HG03558 (cell line): Measurements from ENCODE around the gene NKTR.

Experiments used
- ATAC-seq: cut with Tn5 transposase; IDR thresholded peaks from one replicate; pipeline ENCODE4 v1.9.1; 2021; ENCODE audit warnings: moderate number of reproducible peaks; ENCODE audit not compliant: unreplicated experiment; ENCODE audit errors: extremely low read depth

Gene NKTR

GRCh38 chr3:42647821-42648459 lies 47.5 kb downstream of the NKTR start:
- ATAC-seq, result no peak

- no peak for ATAC-seq
These were observed 48.5 kb downstream of the NKTR start for GRCh38 chr3:42649006-42649405.

GRCh38 chr3:42649783-42650182 lies 49.3 kb downstream of the NKTR start:
- ATAC-seq, result no peak

GRCh38 chr3:42651248-42652091 lies 51.0 kb downstream of the NKTR start:
- ATAC-seq, result no peak

- no peak for ATAC-seq
These were observed 51.7 kb downstream of the NKTR start for GRCh38 chr3:42652251-42652610.

- ATAC-seq, result no peak
These were observed 52.3 kb downstream of the NKTR start for GRCh38 chr3:42652611-42653302.

GRCh38 chr3:42653303-42653559 lies 52.7 kb downstream of the NKTR start:
- ATAC-seq, result no peak

- no peak for ATAC-seq
These were observed 53.3 kb downstream of the NKTR start, which contains the start of gene ZBTB47 for GRCh38 chr3:42653560-42654330. ZBTB47 (plus strand) TSS chr3:42653697; CDS start chr3:42658356, 4,659 bp downstream.

GRCh38 chr3:42654331-42655201 lies 54.1 kb downstream of the NKTR start:
- ATAC-seq, result no peak

GRCh38 chr3:42655331-42655888 lies 54.9 kb downstream of the NKTR start:
- ATAC-seq, result no peak

- no peak for ATAC-seq
These were observed 55.6 kb downstream of the NKTR start for GRCh38 chr3:42655980-42656679.

GRCh38 chr3:42656680-42657610 lies 56.5 kb downstream of the NKTR start:
- ATAC-seq, result no peak

- ATAC-seq, result no peak
These were observed 57.2 kb downstream of the NKTR start for GRCh38 chr3:42657675-42658074.

GRCh38 chr3:42658091-42658770 lies 57.7 kb downstream of the NKTR start:
- no peak for ATAC-seq

GRCh38 chr3:42658771-42659390 lies 58.4 kb downstream of the NKTR start:
- no peak for ATAC-seq

- ATAC-seq, result no peak
These were observed 59.1 kb downstream of the NKTR start for GRCh38 chr3:42659451-42660130.
